Epithelial cell of proximal tubule (primary cell): Measurements from ENCODE around the gene BMS1. TPM values are rescaled to one million over a fixed set of nuclear protein-coding genes. Genes with fewer than 3 reads are reported as not detected.

Experiments
- DNase-seq: peaks from one replicate; pipeline ENCODE4 v3.0.0-alpha.2; 2011; ENCODE audit warnings: low read depth
- H3K4me3 ChIP-seq: 2 replicates; pipeline ENCODE4 v1.5.1; 2011; ENCODE audit warnings: low read depth, mild to moderate bottlenecking, low read length
- total RNA-seq: library from RNA; depleted of rRNA; stranded (reverse); fragments of >200 nt; gene quantifications from 2 replicates; pipeline ENCODE4 v1.2.3, GENCODE V29; 2015
- TF ChIP-seq, protein P1 (sequence below): conservative IDR thresholded peaks from 2 replicates; pipeline ENCODE4 v1.5.1; 2012; ENCODE audit warnings: low read depth, mild to moderate bottlenecking, low read length

The BMS1 gene
- total RNA-seq, 1 donor from 2014 or later: 17.4 TPM

DNA sequence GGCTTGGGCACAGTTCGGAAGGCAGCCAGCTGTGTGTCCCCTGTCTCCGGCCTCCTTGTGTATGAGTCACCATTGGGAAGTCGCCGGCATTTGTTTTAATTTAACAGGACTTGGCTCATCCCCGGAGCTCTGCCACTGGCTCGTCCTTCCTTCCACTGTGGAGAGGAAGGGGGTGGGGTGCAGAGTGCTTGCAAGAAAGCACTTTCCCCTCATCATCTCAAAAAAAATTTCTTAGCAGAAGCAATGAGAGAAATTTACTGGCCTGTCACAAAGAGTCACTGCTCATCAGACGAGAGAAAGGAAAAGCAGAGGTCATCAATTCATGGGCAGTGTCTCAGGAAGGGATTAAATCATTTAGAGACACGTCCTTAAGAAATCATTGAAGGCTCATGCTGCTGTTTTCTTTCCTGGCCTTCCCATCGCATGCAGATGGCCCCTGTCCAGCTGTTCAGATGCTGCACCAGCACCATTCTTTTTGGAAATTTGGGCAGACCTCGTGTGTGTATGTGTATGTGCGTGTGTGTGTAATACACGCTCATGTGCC is 93.3 kb downstream of the BMS1 start:
- no peak for DNase-seq
- TF ChIP-seq, protein P1, sequence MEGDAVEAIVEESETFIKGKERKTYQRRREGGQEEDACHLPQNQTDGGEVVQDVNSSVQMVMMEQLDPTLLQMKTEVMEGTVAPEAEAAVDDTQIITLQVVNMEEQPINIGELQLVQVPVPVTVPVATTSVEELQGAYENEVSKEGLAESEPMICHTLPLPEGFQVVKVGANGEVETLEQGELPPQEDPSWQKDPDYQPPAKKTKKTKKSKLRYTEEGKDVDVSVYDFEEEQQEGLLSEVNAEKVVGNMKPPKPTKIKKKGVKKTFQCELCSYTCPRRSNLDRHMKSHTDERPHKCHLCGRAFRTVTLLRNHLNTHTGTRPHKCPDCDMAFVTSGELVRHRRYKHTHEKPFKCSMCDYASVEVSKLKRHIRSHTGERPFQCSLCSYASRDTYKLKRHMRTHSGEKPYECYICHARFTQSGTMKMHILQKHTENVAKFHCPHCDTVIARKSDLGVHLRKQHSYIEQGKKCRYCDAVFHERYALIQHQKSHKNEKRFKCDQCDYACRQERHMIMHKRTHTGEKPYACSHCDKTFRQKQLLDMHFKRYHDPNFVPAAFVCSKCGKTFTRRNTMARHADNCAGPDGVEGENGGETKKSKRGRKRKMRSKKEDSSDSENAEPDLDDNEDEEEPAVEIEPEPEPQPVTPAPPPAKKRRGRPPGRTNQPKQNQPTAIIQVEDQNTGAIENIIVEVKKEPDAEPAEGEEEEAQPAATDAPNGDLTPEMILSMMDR: no peak
- no peak overlapping the region for H3K4me3 ChIP-seq

DNA sequence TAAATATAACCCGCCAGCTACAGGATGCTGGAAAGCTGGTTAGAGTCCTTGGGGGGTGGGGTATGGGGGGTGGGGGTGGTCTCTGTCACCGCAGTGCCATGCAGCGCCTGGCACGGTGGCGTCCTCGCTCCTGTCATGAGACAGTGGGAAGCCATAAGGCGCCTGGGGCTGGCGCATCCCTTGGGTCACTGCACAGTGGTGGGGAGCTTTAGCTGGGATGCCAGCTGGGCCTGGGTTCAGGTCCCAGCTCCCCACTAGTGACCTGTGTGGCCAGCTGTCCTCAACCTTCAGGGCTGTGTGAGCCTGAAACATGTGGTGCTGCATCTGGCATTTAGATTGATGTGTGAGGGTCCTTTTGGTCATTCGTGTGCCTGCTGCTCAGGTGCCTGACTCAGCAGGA is 93.9 kb downstream of the BMS1 start:
- TF ChIP-seq, protein P1: no peak
- no peak for DNase-seq
- H3K4me3 ChIP-seq: no peak overlapping the region

DNA sequence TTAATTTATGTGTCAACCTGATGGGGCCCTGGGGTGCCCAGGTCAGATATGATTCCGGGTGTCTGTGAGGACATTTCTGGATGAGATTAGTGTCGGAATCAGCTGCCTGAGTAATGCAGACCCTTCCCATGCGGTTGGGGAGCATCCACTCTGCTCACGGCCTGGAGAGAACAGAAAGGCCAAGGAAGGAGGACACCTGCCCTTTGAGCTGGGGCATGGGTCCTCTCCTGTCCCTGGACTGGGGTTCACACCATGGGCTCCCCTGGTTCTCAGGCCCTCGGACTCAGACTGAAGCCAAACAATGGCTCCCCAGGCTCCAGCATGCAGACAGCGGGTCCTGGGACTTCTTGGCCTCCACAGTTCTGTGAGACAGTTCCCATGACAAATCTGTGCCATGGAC is 94.3 kb downstream of the BMS1 start:
- no peak for DNase-seq
- TF ChIP-seq, protein P1: no peak
- H3K4me3 ChIP-seq: no peak overlapping the region

DNA sequence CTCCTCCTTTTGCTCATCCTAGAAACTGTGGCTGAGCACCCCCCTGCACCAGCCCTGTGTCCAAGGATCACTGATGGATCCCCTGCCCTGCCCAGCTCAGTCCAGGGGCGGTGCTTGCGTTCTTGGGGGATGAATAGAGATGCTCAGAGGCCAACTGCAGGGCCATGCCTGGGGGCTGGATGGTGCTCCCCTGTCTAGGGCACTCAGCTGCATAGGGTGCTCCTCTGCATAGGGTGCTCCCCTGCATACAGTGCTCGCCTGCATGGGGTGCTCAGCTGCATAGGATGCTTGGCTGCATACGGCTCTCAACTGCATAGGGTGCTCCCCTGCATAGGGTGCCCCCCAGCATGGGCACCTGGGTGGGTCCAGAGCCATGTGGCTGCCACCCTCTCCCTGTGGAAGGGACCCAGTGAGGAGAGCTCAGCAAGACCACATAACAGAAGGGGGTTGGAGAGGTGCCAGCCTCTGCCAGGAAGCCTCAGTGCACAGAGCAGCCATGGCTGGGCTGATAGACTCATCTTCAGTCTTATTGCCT is 95.0 kb downstream of the BMS1 start:
- H3K4me3 ChIP-seq: no peak overlapping the region
- TF ChIP-seq, protein P1: no peak
- no peak for DNase-seq

DNA sequence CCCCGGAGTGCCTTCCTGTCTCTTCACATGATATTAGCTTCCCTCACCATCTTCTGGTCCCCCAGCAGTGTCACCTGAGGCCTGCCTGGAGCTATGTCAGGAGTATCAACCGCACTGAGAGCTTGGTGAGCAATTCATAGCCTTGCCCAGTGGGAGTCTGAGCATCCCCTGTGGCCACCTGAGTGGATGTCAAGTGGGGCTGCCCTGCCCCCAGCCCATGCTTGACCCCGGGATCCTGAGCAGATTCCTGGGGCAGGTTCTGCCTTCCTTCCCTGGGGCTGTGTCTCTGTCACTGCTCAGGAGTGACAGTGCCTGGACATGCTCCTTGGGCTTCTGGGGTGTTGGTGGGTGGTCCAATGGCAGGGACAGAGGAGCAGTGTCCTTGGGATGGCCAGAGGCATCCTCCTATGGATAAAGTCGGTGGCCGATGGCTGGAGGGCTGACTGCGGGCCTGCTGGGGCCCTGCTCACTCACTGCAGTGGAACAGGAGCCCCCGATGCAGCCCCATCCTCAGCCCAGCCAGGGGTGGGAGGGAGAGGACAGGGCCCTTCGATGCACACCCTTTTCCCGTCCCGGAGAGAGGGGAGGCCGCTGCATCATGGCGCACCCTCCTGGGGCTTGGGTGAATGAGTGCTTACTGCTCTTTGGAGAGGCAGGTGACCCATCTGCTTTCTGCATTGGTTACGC is 95.7 kb downstream of the BMS1 start:
- TF ChIP-seq, protein P1: no peak
- no peak for DNase-seq
- H3K4me3 ChIP-seq: no peak overlapping the region

DNA sequence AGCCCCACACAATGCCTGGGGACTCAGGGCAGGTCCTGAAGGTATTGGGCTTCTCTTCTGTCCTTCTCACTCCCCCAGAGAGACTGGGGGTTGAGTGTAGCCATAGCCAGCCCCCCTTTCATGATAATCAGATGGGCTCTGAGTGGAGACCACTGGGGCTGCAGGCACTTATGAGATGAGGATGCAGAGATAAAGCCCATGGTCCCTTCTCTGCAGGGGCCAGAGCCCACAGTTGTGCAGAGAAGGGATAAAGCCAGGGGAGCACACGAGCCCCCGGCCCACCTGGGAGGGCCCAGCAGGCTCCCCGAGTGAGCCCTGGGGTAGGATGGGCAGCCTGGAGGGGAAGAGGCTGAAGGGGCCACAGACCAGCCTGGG is 96.2 kb downstream of the BMS1 start:
- H3K4me3 ChIP-seq: no peak overlapping the region
- TF ChIP-seq, protein P1: no peak
- DNase-seq: no peak
